NCI-H146 treated with DMSO at 0.1 percent for 48 hours (cell line): ENCODE measurements around the gene PCSK6.
"Not testable (repeated sequence)": the region's sequence is repeated elsewhere in the genome, so short reads cannot be mapped to it uniquely, and the experiment has no call there.

Experiments
- DNase-seq: peaks from one replicate; lab custom pipeline; 2025; ENCODE audit not compliant: unreplicated experiment; lab: John Stamatoyannopoulos, UW

PCSK6 gene

GRCh38 chr15:101434032-101434920 lies 55.2 kb downstream of the PCSK6 start:
- DNase-seq: no peak

- no peak for DNase-seq
These were observed 56.1 kb downstream of the PCSK6 start for GRCh38 chr15:101433396-101433795.

- DNase-seq: no peak
These were observed 56.5 kb downstream of the PCSK6 start for GRCh38 chr15:101432982-101433381.

- no peak for DNase-seq
These were observed 57.8 kb downstream of the PCSK6 start for GRCh38 chr15:101431748-101432147.

GRCh38 chr15:101431301-101431700 lies 58.2 kb downstream of the PCSK6 start:
- no peak for DNase-seq

GRCh38 chr15:101429646-101430045 lies 59.9 kb downstream of the PCSK6 start:
- DNase-seq: no peak

- DNase-seq: no peak
These were observed 60.3 kb downstream of the PCSK6 start for GRCh38 chr15:101429191-101429590.

- DNase-seq: no peak
These were observed 60.7 kb downstream of the PCSK6 start for GRCh38 chr15:101428758-101429157.

GRCh38 chr15:101427606-101428487 lies 61.7 kb downstream of the PCSK6 start:
- no peak for DNase-seq

- DNase-seq: no peak
These were observed 62.7 kb downstream of the PCSK6 start for GRCh38 chr15:101426761-101427333.

GRCh38 chr15:101425787-101426365 lies 63.6 kb downstream of the PCSK6 start:
- DNase-seq: no peak

- no peak for DNase-seq
These were observed 64.5 kb downstream of the PCSK6 start for GRCh38 chr15:101424984-101425383.

GRCh38 chr15:101420232-101420631 lies 69.3 kb downstream of the PCSK6 start:
- no peak for DNase-seq

GRCh38 chr15:101416475-101416874 lies 73.0 kb downstream of the PCSK6 start:
- not testable (repeated sequence) for DNase-seq

GRCh38 chr15:101413239-101413638 lies 76.3 kb downstream of the PCSK6 start:
- DNase-seq: no peak

GRCh38 chr15:101411581-101411980 lies 77.9 kb downstream of the PCSK6 start:
- DNase-seq: no peak

- no peak for DNase-seq
These were observed 78.4 kb downstream of the PCSK6 start for GRCh38 chr15:101411085-101411484.

GRCh38 chr15:101410612-101411011 lies 78.9 kb downstream of the PCSK6 start:
- DNase-seq: no peak

- DNase-seq: no peak
These were observed 79.9 kb downstream of the PCSK6 start for GRCh38 chr15:101409621-101410020.

GRCh38 chr15:101407966-101408775 lies 81.3 kb downstream of the PCSK6 start:
- no peak for DNase-seq
